ENCODE data around the gene OBP2A. TPM values are rescaled to one million over a fixed set of nuclear protein-coding genes. Genes with fewer than 3 reads are reported as not detected.

The OBP2A gene
- total RNA-seq, 2 experiments from 2014 or later: not detected

- H3K4me1 Mint-ChIP-seq (ENCODE audit: low read depth): peaks cover 5% of the 10 kb centered on the region
- CTCF ChIA-PET: interaction anchor here (0.7 kb wide), 1 partner anchor 17 kb away, joined by 3 read pairs; no protein-coding TSS in a partner anchor
- POLR2A ChIA-PET: no interaction called here
- DNase-seq (no peak), ATAC-seq (no peak)
- no peak overlapping the region for H3K4me3 Mint-ChIP-seq
- H3K27ac Mint-ChIP-seq: no peak overlapping the region
- no peaks in the 10 kb centered on the region for H3K36me3 Mint-ChIP-seq (ENCODE audit: low read depth)
- H3K27me3 Mint-ChIP-seq (ENCODE audit: low read depth): peaks cover 2% of the 10 kb centered on the region
- H3K9me3 Mint-ChIP-seq (ENCODE audit: insufficient read depth): no peaks in the 10 kb centered on the region
Measured at GRCh38 chr9:135566552-135566951, 20.6 kb downstream of the OBP2A start.

- ATAC-seq (no peak), DNase-seq (no peak)
- ChIA-PET CTCF (no interaction called here), POLR2A (no interaction called here)
- no peak overlapping the region for H3K27ac Mint-ChIP-seq
- H3K36me3 Mint-ChIP-seq (ENCODE audit: low read depth): no peaks in the 10 kb centered on the region
- H3K4me3 Mint-ChIP-seq: no peak overlapping the region
- no peaks in the 10 kb centered on the region for H3K9me3 Mint-ChIP-seq (ENCODE audit: insufficient read depth)
- H3K4me1 Mint-ChIP-seq (ENCODE audit: low read depth): peaks cover 5% of the 10 kb centered on the region
- H3K27me3 Mint-ChIP-seq (ENCODE audit: low read depth): peaks cover 2% of the 10 kb centered on the region
Measured at GRCh38 chr9:135567311-135567710, 21.4 kb downstream of the OBP2A start.

GRCh38 chr9:135568026-135568425 lies 22.1 kb downstream of the OBP2A start:
- no peak for ATAC-seq
- CTCF ChIA-PET: no interaction called here

GRCh38 chr9:135570456-135570855 lies 24.5 kb downstream of the OBP2A start:
- no peak overlapping the region for H3K27ac Mint-ChIP-seq
- no peak overlapping the region for H3K4me3 Mint-ChIP-seq
- no peak for DNase-seq
- ATAC-seq: no peak
- POLR2A ChIA-PET: no interaction called here
- H3K27me3 Mint-ChIP-seq (ENCODE audit: low read depth): peaks cover 2% of the 10 kb centered on the region
- H3K36me3 Mint-ChIP-seq (ENCODE audit: low read depth): no peaks in the 10 kb centered on the region
- CTCF ChIA-PET: no interaction called here
- H3K4me1 Mint-ChIP-seq (ENCODE audit: low read depth): peaks cover 5% of the 10 kb centered on the region
- no peaks in the 10 kb centered on the region for H3K9me3 Mint-ChIP-seq (ENCODE audit: insufficient read depth)

More at GRCh38 chr9:135568026-135568425, 22.1 kb downstream of the OBP2A start:
- DNase-seq: no peak
- Mint-ChIP-seq H3K27ac (no peak overlapping the region), H3K9me3 (ENCODE audit: insufficient read depth) (no peaks in the 10 kb centered on the region), H3K4me1 (ENCODE audit: low read depth) (peaks cover 5% of the 10 kb centered on the region), H3K27me3 (ENCODE audit: low read depth) (peaks cover 2% of the 10 kb centered on the region), H3K36me3 (ENCODE audit: low read depth) (no peaks in the 10 kb centered on the region), H3K4me3 (no peak overlapping the region)
- POLR2A ChIA-PET: no interaction called here

GRCh38 chr9:135572233-135572632 lies 26.3 kb downstream of the OBP2A start:
- H3K9me3 Mint-ChIP-seq (ENCODE audit: insufficient read depth): no peaks in the 10 kb centered on the region
- H3K27me3 Mint-ChIP-seq (ENCODE audit: low read depth): peaks cover 2% of the 10 kb centered on the region
- ChIA-PET POLR2A (no interaction called here), CTCF (no interaction called here)
- H3K36me3 Mint-ChIP-seq (ENCODE audit: low read depth): no peaks in the 10 kb centered on the region
- H3K4me1 Mint-ChIP-seq (ENCODE audit: low read depth): no peaks in the 10 kb centered on the region
- no peak overlapping the region for H3K4me3 Mint-ChIP-seq
- DNase-seq (no peak), ATAC-seq (no peak)
- H3K27ac Mint-ChIP-seq: no peak overlapping the region

GRCh38 chr9:135573124-135573523 lies 27.2 kb downstream of the OBP2A start:
- peaks cover 2% of the 10 kb centered on the region for H3K27me3 Mint-ChIP-seq (ENCODE audit: low read depth)
- POLR2A ChIA-PET: no interaction called here
- H3K36me3 Mint-ChIP-seq (ENCODE audit: low read depth): no peaks in the 10 kb centered on the region
- ATAC-seq: no peak
- H3K27ac Mint-ChIP-seq: no peak overlapping the region
- no peak overlapping the region for H3K4me3 Mint-ChIP-seq
- no peaks in the 10 kb centered on the region for H3K9me3 Mint-ChIP-seq (ENCODE audit: insufficient read depth)
- CTCF ChIA-PET: no interaction called here
- H3K4me1 Mint-ChIP-seq (ENCODE audit: low read depth): no peaks in the 10 kb centered on the region
- no peak for DNase-seq

GRCh38 chr9:135574331-135574730 lies 28.4 kb downstream of the OBP2A start:
- Mint-ChIP-seq H3K36me3 (ENCODE audit: low read depth) (no peaks in the 10 kb centered on the region), H3K9me3 (ENCODE audit: insufficient read depth) (no peaks in the 10 kb centered on the region), H3K27me3 (ENCODE audit: low read depth) (peaks cover 1% of the 10 kb centered on the region), H3K27ac (no peak overlapping the region), H3K4me3 (no peak overlapping the region), H3K4me1 (ENCODE audit: low read depth) (no peaks in the 10 kb centered on the region)
- ATAC-seq (no peak), DNase-seq (no peak)
- CTCF ChIA-PET: no interaction called here
- POLR2A ChIA-PET: no interaction called here

- Mint-ChIP-seq H3K4me1 (ENCODE audit: low read depth) (no peaks in the 10 kb centered on the region), H3K36me3 (ENCODE audit: low read depth) (no peaks in the 10 kb centered on the region), H3K4me3 (no peak overlapping the region), H3K9me3 (ENCODE audit: insufficient read depth) (no peaks in the 10 kb centered on the region), H3K27ac (no peak overlapping the region), H3K27me3 (ENCODE audit: low read depth) (no peaks in the 10 kb centered on the region)
- ATAC-seq (no peak), DNase-seq (no peak)
- ChIA-PET POLR2A (no interaction called here), CTCF (no interaction called here)
Measured at GRCh38 chr9:135574943-135575342, 29.0 kb downstream of the OBP2A start.

- ChIA-PET CTCF (no interaction called here), POLR2A (no interaction called here)
- H3K4me1 Mint-ChIP-seq (ENCODE audit: low read depth): no peaks in the 10 kb centered on the region
- DNase-seq (no peak), ATAC-seq (no peak)
- no peaks in the 10 kb centered on the region for H3K36me3 Mint-ChIP-seq (ENCODE audit: low read depth)
- no peaks in the 10 kb centered on the region for H3K27me3 Mint-ChIP-seq (ENCODE audit: low read depth)
- H3K27ac Mint-ChIP-seq: no peak overlapping the region
- H3K9me3 Mint-ChIP-seq (ENCODE audit: insufficient read depth): no peaks in the 10 kb centered on the region
- no peak overlapping the region for H3K4me3 Mint-ChIP-seq
Measured at GRCh38 chr9:135575995-135576631, 30.2 kb downstream of the OBP2A start.

- DNase-seq: no peak
- ChIA-PET POLR2A (no interaction called here), CTCF (no interaction called here)
- H3K27me3 Mint-ChIP-seq (ENCODE audit: low read depth): no peaks in the 10 kb centered on the region
- no peak overlapping the region for H3K27ac Mint-ChIP-seq
- H3K9me3 Mint-ChIP-seq (ENCODE audit: insufficient read depth): no peaks in the 10 kb centered on the region
- no peak overlapping the region for H3K4me3 Mint-ChIP-seq
- no peaks in the 10 kb centered on the region for H3K36me3 Mint-ChIP-seq (ENCODE audit: low read depth)
- no peak for ATAC-seq
- no peaks in the 10 kb centered on the region for H3K4me1 Mint-ChIP-seq (ENCODE audit: low read depth)
Measured at GRCh38 chr9:135577256-135577655, 31.3 kb downstream of the OBP2A start.

- DNase-seq (no peak), ATAC-seq (no peak)
- no peak overlapping the region for H3K4me3 Mint-ChIP-seq
- no peak overlapping the region for H3K27ac Mint-ChIP-seq
- ChIA-PET POLR2A (no interaction called here), CTCF (no interaction called here)
- no peaks in the 10 kb centered on the region for H3K9me3 Mint-ChIP-seq (ENCODE audit: insufficient read depth)
- no peaks in the 10 kb centered on the region for H3K36me3 Mint-ChIP-seq (ENCODE audit: low read depth)
- no peaks in the 10 kb centered on the region for H3K27me3 Mint-ChIP-seq (ENCODE audit: low read depth)
- no peaks in the 10 kb centered on the region for H3K4me1 Mint-ChIP-seq (ENCODE audit: low read depth)
Measured at GRCh38 chr9:135579356-135579755, 33.4 kb downstream of the OBP2A start.

- CTCF ChIA-PET: no interaction called here
- POLR2A ChIA-PET: no interaction called here
- Mint-ChIP-seq H3K4me1 (ENCODE audit: low read depth) (no peaks in the 10 kb centered on the region), H3K27ac (no peak overlapping the region), H3K9me3 (ENCODE audit: insufficient read depth) (no peaks in the 10 kb centered on the region), H3K4me3 (no peak overlapping the region), H3K27me3 (ENCODE audit: low read depth) (no peaks in the 10 kb centered on the region), H3K36me3 (ENCODE audit: low read depth) (no peaks in the 10 kb centered on the region)
- no peak for ATAC-seq
- DNase-seq: no peak
Measured at GRCh38 chr9:135579889-135580660, 34.1 kb downstream of the OBP2A start.
